Gastroesophageal sphincter (tissue), 3 donors: ENCODE results near the gene MT1M.

ENCODE experiments used
- CTCF ChIP-seq, 4 experiments: fragments of 200-600 bp in 2 of 4; fragments of 450-650 bp in 2 of 4; sonication (generic) in 1 of 4; IDR thresholded peaks; one replicate each; pipeline ENCODE4 v1.5.1; 2017 to 2019; ENCODE audit warnings: antibody characterized with exemption in 4 of 4, mild to moderate bottlenecking in 2 of 4, moderate library complexity in 2 of 4
- EP300 ChIP-seq: sonication (generic); formaldehyde crosslinking; IDR thresholded peaks from one replicate; pipeline ENCODE4 v1.6.1; 2017; ENCODE audit warnings: antibody characterized with exemption, mild to moderate bottlenecking
- POLR2A ChIP-seq, 2 donors: fragments of 450-650 bp; IDR thresholded peaks; one replicate each; pipeline ENCODE4 v1.6.1; 2017; ENCODE audit warnings: antibody characterized with exemption in 2 of 2, mild to moderate bottlenecking in 2 of 2, moderate library complexity in 1 of 2
- POLR2AphosphoS5 ChIP-seq: sonication (generic); formaldehyde crosslinking; IDR thresholded peaks from one replicate; pipeline ENCODE4 v1.6.1; 2017; ENCODE audit warnings: antibody characterized with exemption

DNA sequence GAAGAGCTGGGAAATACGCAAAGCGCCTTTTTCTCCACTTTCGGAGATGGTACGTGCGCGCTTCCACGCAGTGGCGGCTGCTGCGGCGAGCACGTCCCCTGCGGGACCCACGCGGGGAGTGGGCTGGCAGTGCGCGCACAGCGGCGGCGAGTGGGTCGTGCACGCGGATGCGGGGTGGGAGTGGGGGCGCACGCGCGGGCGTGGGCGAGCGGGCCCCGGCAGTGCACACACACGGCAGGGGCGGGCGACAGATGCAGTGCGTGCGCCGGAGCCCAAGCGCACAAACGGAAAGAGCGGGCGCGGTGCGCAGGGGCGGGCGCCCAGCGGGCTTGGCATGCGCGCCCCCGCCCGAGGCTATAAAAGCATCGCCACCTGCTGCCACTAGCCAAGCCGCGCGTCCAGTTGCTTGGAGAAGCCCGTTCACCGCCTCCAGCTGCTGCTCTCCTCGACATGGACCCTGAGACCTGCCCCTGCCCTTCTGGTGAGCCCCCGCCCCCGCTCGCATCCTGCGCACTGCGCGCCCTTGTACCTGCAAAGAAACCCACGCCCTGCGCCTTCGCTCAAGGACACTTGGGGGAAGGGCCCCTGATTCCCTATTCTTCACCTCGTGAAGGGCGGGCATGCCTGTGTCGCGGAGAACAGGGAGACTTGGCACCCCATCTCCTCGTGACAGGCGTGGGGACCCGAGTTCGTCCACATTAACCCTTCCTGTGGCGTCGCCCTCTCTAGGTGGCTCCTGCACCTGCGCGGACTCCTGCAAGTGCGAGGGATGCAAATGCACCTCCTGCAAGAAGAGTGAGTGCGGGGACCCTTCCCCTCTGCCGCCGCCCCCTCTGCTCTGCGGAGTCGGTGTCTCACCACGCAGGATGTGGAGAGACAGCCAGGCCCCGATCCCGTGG is 43.1 kb upstream of the MT1M start, which contains the start of gene MT3:
- TF ChIP-seq CTCF (IDR thresholded peaks at IDR 0.05): no peak
- no peak for TF ChIP-seq POLR2AphosphoS5
- TF ChIP-seq POLR2A (IDR thresholded peaks at IDR 0.05): no peak
- TF ChIP-seq EP300: no peak
